GM12892 (cell line): ENCODE measurements around the gene CRPPA.

ENCODE experiments used
- POLR2A ChIP-seq: IDR thresholded peaks from 2 replicates; pipeline ENCODE4 v1.6.1; 2011; ENCODE audit warnings: low read depth, low read length, control low read depth
- TAF1 ChIP-seq: IDR thresholded peaks from 2 replicates; pipeline ENCODE4 v1.6.1; 2011; ENCODE audit warnings: low read depth, mild to moderate bottlenecking, control low read depth, low read length, borderline replicate concordance

DNA sequence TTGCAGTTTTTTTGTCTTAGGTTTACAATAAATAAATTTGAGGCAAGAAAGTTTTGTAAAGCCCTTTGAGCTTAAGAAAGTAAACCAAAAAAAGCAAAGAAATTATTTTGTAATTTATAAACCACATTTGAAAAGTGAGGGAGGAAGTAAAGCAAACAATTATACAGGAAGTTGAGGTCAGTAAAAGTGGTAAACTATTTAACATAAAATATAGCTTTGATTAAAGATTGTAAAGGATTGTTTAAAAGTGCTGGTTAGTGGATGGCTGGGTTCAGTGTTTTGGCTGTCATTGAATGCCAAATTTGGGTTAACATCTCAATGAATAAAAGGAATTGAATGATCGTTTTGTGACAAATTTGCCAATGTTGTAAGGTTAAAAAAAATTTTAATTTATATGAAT lies 34.3 kb upstream of the CRPPA start:
- no peak for TF ChIP-seq TAF1
- no peak for TF ChIP-seq POLR2A
